NT2/D1 (cell line): ENCODE data around the gene PLEKHJ1.

Source experiments
- SUZ12 ChIP-seq: IDR thresholded peaks from 2 replicates; pipeline ENCODE4 v1.6.1; 2011; ENCODE audit not compliant: insufficient read length, insufficient read depth; ENCODE audit errors: extremely low read depth
- YY1 ChIP-seq: IDR thresholded peaks from 2 replicates; pipeline ENCODE4 v1.6.1; 2011; ENCODE audit not compliant: insufficient read length, insufficient read depth
- ZNF274 ChIP-seq: IDR thresholded peaks from 2 replicates; pipeline ENCODE4 v1.6.1; 2011; ENCODE audit warnings: mild to moderate bottlenecking, low read depth, low read length

- TF ChIP-seq YY1: no peak
- no peak for TF ChIP-seq SUZ12
- TF ChIP-seq ZNF274: no peak
Measured at GRCh38 chr19:2240881-2241760, 5.0 kb upstream of the PLEKHJ1 start.
